ENCODE results near the gene GMEB2. TPM values are rescaled to one million over a fixed set of nuclear protein-coding genes. Genes with fewer than 3 reads are reported as not detected.

GMEB2 gene
- total RNA-seq, 1 experiment from 2014 or later, result 14.3 TPM

- Histone ChIP-seq H2BK15ac (ENCODE audit: low read depth, low read length) (no peak overlapping the region), H3K79me2 (ENCODE audit: insufficient read depth, low read length) (no peaks in the 10 kb centered on the region), H4K91ac (ENCODE audit: insufficient read length, low read depth, low read length) (no peak overlapping the region), H2AFZ (ENCODE audit: low read length) (no peak overlapping the region), H2AK5ac (ENCODE audit: insufficient read length, low read length) (no peak overlapping the region), H4K8ac (replicated peaks; ENCODE audit: insufficient read length, low read depth, low read length) (no peak overlapping the region), H3K9me3 (ENCODE audit: control insufficient read depth, low read depth, low read length) (no peaks in the 10 kb centered on the region), H4K5ac (ENCODE audit: insufficient read length, low read depth, low read length) (no peak overlapping the region), H3K4me1 (ENCODE audit: insufficient read depth, low read length) (no peaks in the 10 kb centered on the region), H2BK5ac (ENCODE audit: insufficient read length, low read length) (no peak overlapping the region), H3K79me1 (ENCODE audit: insufficient read depth, low read depth, low read length, poor library complexity, severe bottlenecking) (no peaks in the 10 kb centered on the region), H2BK20ac (ENCODE audit: low read depth, low read length, poor library complexity, severe bottlenecking) (no peak overlapping the region), H2BK120ac (ENCODE audit: low read depth, low read length, poor library complexity, severe bottlenecking) (no peak overlapping the region), H3K27ac (ENCODE audit: insufficient read length, low read depth, low read length) (no peak overlapping the region), H3K27me3 (ENCODE audit: insufficient read depth, low read length) (no peaks in the 10 kb centered on the region), H2BK12ac (ENCODE audit: insufficient read length, low read depth, low read length) (no peak overlapping the region), H3T11ph (ENCODE audit: low read length) (no peak overlapping the region), H3K18ac (ENCODE audit: insufficient read length, low read depth, low read length) (no peak overlapping the region), H3K23me2 (ENCODE audit: insufficient read length, low read depth, low read length, poor library complexity, severe bottlenecking) (peaks cover 4% of the 10 kb centered on the region), H3K23ac (ENCODE audit: insufficient read length, low read depth, low read length) (no peak overlapping the region), H3K14ac (ENCODE audit: insufficient read depth, low read length) (no peak overlapping the region), H3K4me2 (ENCODE audit: insufficient read depth, insufficient read length, low read length) (no peak overlapping the region), H3K56ac (ENCODE audit: insufficient read length, low read depth, low read length) (no peak overlapping the region), H4K20me1 (ENCODE audit: control insufficient read depth, insufficient read depth, insufficient read length) (no peaks in the 10 kb centered on the region), H3K4ac (ENCODE audit: low read depth, low read length) (no peak overlapping the region), H3K9ac (ENCODE audit: extremely low read depth, insufficient read length, low read length) (no peak overlapping the region)
- peaks cover 4 to 7% of the 10 kb centered on the region in 2 experiments for H3K4me1 Mint-ChIP-seq
- H3K4me3 Mint-ChIP-seq, result no peak overlapping the region
- H3K36me3 Mint-ChIP-seq (ENCODE audit: insufficient read depth in 1 of 3, low read depth in 3 of 3), result peaks cover 0 to 3% (median 0%) of the 10 kb centered on the region in 3 experiments; a peak in 1 of 7 replicates
- TF ChIP-seq, protein P1, sequence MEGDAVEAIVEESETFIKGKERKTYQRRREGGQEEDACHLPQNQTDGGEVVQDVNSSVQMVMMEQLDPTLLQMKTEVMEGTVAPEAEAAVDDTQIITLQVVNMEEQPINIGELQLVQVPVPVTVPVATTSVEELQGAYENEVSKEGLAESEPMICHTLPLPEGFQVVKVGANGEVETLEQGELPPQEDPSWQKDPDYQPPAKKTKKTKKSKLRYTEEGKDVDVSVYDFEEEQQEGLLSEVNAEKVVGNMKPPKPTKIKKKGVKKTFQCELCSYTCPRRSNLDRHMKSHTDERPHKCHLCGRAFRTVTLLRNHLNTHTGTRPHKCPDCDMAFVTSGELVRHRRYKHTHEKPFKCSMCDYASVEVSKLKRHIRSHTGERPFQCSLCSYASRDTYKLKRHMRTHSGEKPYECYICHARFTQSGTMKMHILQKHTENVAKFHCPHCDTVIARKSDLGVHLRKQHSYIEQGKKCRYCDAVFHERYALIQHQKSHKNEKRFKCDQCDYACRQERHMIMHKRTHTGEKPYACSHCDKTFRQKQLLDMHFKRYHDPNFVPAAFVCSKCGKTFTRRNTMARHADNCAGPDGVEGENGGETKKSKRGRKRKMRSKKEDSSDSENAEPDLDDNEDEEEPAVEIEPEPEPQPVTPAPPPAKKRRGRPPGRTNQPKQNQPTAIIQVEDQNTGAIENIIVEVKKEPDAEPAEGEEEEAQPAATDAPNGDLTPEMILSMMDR (conservative IDR thresholded peaks at IDR 0.05), result no peak
- DNase-seq, result no peak
- no peaks in the 10 kb centered on the region for H3K9me3 Mint-ChIP-seq
- H3K27ac Mint-ChIP-seq, result no peak overlapping the region
- H3K27me3 Mint-ChIP-seq (ENCODE audit: low read depth), result peaks cover 1% of the 10 kb centered on the region
- WGBS (ENCODE audit: extremely low coverage, insufficient read length, low lambda C conversion rate), result no CpG with 5 or more reads among the region's 19 CpGs
Observed at GRCh38 chr20:63636752-63637628, 10.1 kb upstream of the GMEB2 start.
